Heart right ventricle (tissue), 16 donors: ENCODE data around the gene BNC2. TPM values are rescaled to one million over a fixed set of nuclear protein-coding genes. Genes with fewer than 3 reads are reported as not detected.

ENCODE experiments used
- ATAC-seq, 8 donors: fragments of 200-7000 bp; cut with Tn5 transposase; one replicate each; pipeline ENCODE4 v1.9.1; 2020; ENCODE audit warnings: mild to moderate bottlenecking in 8 of 8, moderate library complexity in 8 of 8, moderate number of reproducible peaks in 1 of 8
- DNase-seq, 2 donors: peaks; one replicate each; pipeline ENCODE4 v3.0.0-alpha.2; 2020
- H3K27ac ChIP-seq, 10 donors: fragments of 200-600 bp; sonication (generic) in 2 of 10; one replicate each; pipeline versions ENCODE4 v1.5.0 to v1.8.0; 2020 to 2022; ENCODE audit warnings: mild to moderate bottlenecking in 3 of 10
- H3K27me3 ChIP-seq, 7 donors: fragments of 200-600 bp; one replicate each; pipeline ENCODE4 v1.8.0; 2021 to 2022; ENCODE audit warnings: mild to moderate bottlenecking in 2 of 7
- H3K36me3 ChIP-seq, 9 donors: fragments of 200-600 bp; sonication (generic) in 1 of 9; one replicate each; pipeline versions ENCODE4 v1.5.0 to v1.8.0; 2020 to 2022; ENCODE audit warnings: mild to moderate bottlenecking in 2 of 9
- H3K4me1 ChIP-seq, 9 donors: fragments of 200-600 bp; sonication (generic) in 1 of 9; one replicate each; pipeline versions ENCODE4 v1.5.0 to v1.8.0; 2020 to 2022; ENCODE audit warnings: mild to moderate bottlenecking in 4 of 9
- H3K4me3 ChIP-seq, 10 donors: fragments of 200-600 bp; sonication (generic) in 2 of 10; one replicate each; pipeline versions ENCODE4 v1.5.0 to v1.8.0; 2020 to 2022; ENCODE audit warnings: mild to moderate bottlenecking in 7 of 10, moderate library complexity in 2 of 10
- H3K9me3 ChIP-seq, 11 donors: fragments of 200-600 bp in 10 of 11; sonication (generic) in 2 of 11; one replicate each; pipeline versions ENCODE4 v1.5.0 to v1.8.0; 2013 to 2022; ENCODE audit warnings: mild to moderate bottlenecking in 2 of 11, control low read depth in 1 of 11, moderate library complexity in 1 of 11
- WGBS, 2 donors: extraction: QIAGEN DNeasy Blood & Tissue Kit; methylation state at CpG; one replicate each; pipeline ENCODE4 v1.1.7; 2013; ENCODE audit warnings: inconsistent platforms in 1 of 2; 5-methylcytosine and 5-hydroxymethylcytosine counted together
- intact Hi-C, 10 donors: fragments of 100-400 bp; cut with DNase I; formaldehyde crosslinking; loops; one replicate each; pipeline versions ENCODE4 v1.11.1 to v1.14.2; 2022
- polyA plus RNA-seq, 2 donors: library from polyadenylated mRNA; stranded (reverse); fragments of 200-250 nt; gene quantifications; one replicate each; pipeline ENCODE4 v1.2.3, GENCODE V29; 2013
- total RNA-seq, 10 donors: library from RNA; stranded (reverse); fragmentation: NEBNext Ultra II Directional in 3 of 10; extraction: Animal tissue kit (Norgen Biotek cat#: 25700) in 3 of 10; gene quantifications; one replicate each; pipeline versions ENCODE4 v1.2.1 to v1.2.4, GENCODE V29; 2021 to 2023
- TF ChIP-seq, protein P1 (sequence below), 9 donors: fragments of 200-600 bp; sonication (generic) in 2 of 9; IDR thresholded peaks; one replicate each; pipeline versions ENCODE4 v1.5.0 to v1.8.0; 2021 to 2022; ENCODE audit warnings: antibody characterized with exemption in 9 of 9, mild to moderate bottlenecking in 5 of 9, moderate library complexity in 1 of 9
- donor health status: Arrhythmogenic right ventricular cardiomyopathy.
- donor health status: ischemic (EF 13 %, LVEDD 7.1; RV severe dilation, severe dysfunction).
- donor health status: healthy with polysubstance abuse.
- donor health status: DM: no; HTN: yes; CAD: no.
- donor health status: DM: no; HTN: no; CAD: no.
- donor health status: ischemic (EF 25% LVEDD 6.9; RV normal size, moderate dysfunction).
- donor health status: ischemic (EF 25% LVEDD 5.7; RV mildly dilated, moderate dysfunction).
- donor health status: healthy.
- donor health status: DM: yes; HTN: yes; CAD: no.
- donor health status: Ischemic cardiomyopathy.
- donor health status: ischemic (EF 35%, LVEDD 5.7; RV mildly dilated, moderate dysfunction).
- donor health status: nonischemic (EF 11% LVEDD 7.7; RV severe dilation, severe dysfunction).
- donor health status: DM: yes; HTN: yes; CAD: no.
- donor health status: PGD.
- donor health status: ischemic (EF 29% LVEDD 5.4; RV normal size, mild dysfunction).
- donor health status: nonischemic (EF 23%, LVEDD 6.1; RV moderate dilation, normal function).

The BNC2 gene
- total and polyA plus RNA-seq, 12 donors, result 0.49 to 7.3 (median 3.2) TPM

GRCh38 chr9:16519001-16519400 lies 351.5 kb downstream of the BNC2 start:
- H3K36me3 ChIP-seq, result no peaks in the 10 kb centered on the region
- H3K4me3 ChIP-seq, result no peak overlapping the region
- TF ChIP-seq, protein P1, sequence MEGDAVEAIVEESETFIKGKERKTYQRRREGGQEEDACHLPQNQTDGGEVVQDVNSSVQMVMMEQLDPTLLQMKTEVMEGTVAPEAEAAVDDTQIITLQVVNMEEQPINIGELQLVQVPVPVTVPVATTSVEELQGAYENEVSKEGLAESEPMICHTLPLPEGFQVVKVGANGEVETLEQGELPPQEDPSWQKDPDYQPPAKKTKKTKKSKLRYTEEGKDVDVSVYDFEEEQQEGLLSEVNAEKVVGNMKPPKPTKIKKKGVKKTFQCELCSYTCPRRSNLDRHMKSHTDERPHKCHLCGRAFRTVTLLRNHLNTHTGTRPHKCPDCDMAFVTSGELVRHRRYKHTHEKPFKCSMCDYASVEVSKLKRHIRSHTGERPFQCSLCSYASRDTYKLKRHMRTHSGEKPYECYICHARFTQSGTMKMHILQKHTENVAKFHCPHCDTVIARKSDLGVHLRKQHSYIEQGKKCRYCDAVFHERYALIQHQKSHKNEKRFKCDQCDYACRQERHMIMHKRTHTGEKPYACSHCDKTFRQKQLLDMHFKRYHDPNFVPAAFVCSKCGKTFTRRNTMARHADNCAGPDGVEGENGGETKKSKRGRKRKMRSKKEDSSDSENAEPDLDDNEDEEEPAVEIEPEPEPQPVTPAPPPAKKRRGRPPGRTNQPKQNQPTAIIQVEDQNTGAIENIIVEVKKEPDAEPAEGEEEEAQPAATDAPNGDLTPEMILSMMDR (IDR thresholded peaks at IDR 0.05), result no peak
- H3K27ac ChIP-seq, result no peak overlapping the region
- peaks cover 0 to 41% (median 24%) of the 10 kb centered on the region in 9 donors for H3K4me1 ChIP-seq
- WGBS, 2 donors, result 89 to 92% methylated on average over 2 of the region's 2 CpGs
- DNase-seq (no peak), ATAC-seq (no peak)
- intact Hi-C loops, result no loop called here
- H3K9me3 ChIP-seq, result no peaks in the 10 kb centered on the region
- H3K27me3 ChIP-seq, result no peaks in the 10 kb centered on the region

DNA sequence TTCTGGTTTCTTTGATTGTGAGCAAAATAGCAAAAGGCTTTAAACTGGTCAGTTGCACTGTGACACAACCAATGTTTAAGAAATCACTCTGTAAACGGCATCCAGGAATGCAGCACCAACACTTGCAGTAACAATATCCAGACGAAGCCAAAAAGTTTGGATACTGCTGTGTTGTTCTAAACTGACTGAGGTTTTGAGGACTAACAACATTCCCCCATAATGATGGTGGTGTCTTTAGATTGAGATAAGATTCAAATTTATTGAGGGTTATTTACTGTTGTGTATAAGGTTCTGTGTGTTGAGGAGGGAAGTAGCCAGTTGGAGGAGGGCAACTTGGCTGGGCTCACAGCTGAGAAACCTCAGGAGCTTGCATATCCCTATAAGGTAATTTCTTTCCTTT lies 353.6 kb downstream of the BNC2 start:
- ATAC-seq, result no peak
- no peaks in the 10 kb centered on the region for H3K27me3 ChIP-seq
- no peak overlapping the region for H3K27ac ChIP-seq
- peaks cover 0 to 30% (median 15%) of the 10 kb centered on the region in 9 donors for H3K4me1 ChIP-seq
- H3K4me3 ChIP-seq, result no peak overlapping the region
- H3K9me3 ChIP-seq, result no peaks in the 10 kb centered on the region
- TF ChIP-seq, protein P1 (IDR thresholded peaks at IDR 0.05), result no peak
- intact Hi-C loops, result no loop called here
- WGBS, 2 donors, result 69 to 70% methylated on average over 2 of the region's 2 CpGs
- no peaks in the 10 kb centered on the region for H3K36me3 ChIP-seq
- no peak for DNase-seq

DNA sequence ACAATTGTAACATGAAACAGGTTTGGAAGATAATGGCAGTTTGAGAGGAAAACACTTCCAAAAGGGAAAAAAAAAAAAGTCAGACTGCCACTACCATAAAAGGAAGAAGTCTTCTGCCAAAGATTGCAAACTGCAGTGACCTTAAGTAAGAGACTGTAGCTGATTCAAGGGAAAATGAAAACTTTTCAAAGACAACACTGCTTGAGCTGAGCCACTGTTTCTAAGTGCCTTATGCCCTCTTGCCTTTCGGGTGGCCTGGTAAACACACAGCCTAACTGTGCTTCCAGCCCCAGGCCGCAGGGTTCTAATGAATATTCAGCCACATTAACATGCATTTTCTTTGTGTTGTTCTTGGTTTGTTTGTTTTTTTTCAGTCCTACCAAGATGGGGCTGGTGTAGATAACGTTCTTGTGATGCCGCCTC lies 354.6 kb downstream of the BNC2 start:
- 55 to 67% methylated on average over 4 of the region's 4 CpGs for WGBS, 2 donors
- peak in 7 of 8 donors; percentile 55 to 85 (median 70) for ATAC-seq
- TF ChIP-seq, protein P1 (IDR thresholded peaks at IDR 0.05), result no peak
- Histone ChIP-seq H3K9me3 (no peaks in the 10 kb centered on the region), H3K27me3 (no peaks in the 10 kb centered on the region), H3K4me1 (peaks cover 0 to 21% (median 10%) of the 10 kb centered on the region in 9 donors), H3K27ac (peak overlapping the region in 3 of 10 donors; percentile 45 to 65 (median 57)), H3K36me3 (no peaks in the 10 kb centered on the region), H3K4me3 (no peak overlapping the region)
- no peak for DNase-seq
- intact Hi-C loops, result no loop called here

- Histone ChIP-seq H3K27me3 (no peaks in the 10 kb centered on the region), H3K4me1 (peaks cover 0 to 22% (median 10%) of the 10 kb centered on the region in 9 donors), H3K4me3 (no peak overlapping the region), H3K27ac (no peak overlapping the region), H3K9me3 (no peaks in the 10 kb centered on the region), H3K36me3 (no peaks in the 10 kb centered on the region)
- intact Hi-C loops, result no loop called here
- no peak for DNase-seq
- WGBS, 2 donors, result 47 to 58% methylated on average over 12 of the region's 12 CpGs
- ATAC-seq, result peak in 3 of 8 donors; percentile 19 to 40 (median 33)
- TF ChIP-seq, protein P1 (IDR thresholded peaks at IDR 0.05), result no peak
Measured at GRCh38 chr9:16515207-16515606, 355.3 kb downstream of the BNC2 start.
